ENCODE measurements around the gene NPBWR2.
A peak's percentile ranks its signal among the peaks of the same experiment; 100 is the strongest.

The NPBWR2 gene

DNA sequence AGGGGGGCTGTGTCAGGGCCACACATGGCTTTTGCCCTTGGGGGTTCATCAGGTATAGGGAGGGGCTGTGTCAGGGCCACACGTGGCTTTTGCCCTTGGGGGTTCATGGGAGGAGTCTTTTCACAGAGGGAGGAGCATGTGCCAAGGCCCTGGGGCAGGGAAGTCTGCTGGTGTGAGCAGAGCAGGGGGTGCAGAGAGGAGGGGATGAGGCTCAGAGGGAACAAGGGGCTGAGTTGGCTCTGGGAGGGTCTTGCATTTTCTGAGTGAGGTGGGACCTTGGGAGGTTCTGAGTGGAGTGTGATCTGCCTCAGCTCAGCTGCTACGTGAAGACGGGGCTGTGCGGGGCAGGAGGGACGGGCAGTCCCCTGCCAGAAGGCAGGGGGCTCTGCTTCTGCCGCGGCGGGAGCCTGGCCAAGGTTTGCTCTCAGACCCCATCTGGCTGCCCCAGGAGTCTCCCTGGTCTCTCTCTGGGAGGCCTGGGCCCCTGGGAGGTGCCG lies 51.9 kb downstream of the NPBWR2 start:
- TF ChIP-seq, protein P1, sequence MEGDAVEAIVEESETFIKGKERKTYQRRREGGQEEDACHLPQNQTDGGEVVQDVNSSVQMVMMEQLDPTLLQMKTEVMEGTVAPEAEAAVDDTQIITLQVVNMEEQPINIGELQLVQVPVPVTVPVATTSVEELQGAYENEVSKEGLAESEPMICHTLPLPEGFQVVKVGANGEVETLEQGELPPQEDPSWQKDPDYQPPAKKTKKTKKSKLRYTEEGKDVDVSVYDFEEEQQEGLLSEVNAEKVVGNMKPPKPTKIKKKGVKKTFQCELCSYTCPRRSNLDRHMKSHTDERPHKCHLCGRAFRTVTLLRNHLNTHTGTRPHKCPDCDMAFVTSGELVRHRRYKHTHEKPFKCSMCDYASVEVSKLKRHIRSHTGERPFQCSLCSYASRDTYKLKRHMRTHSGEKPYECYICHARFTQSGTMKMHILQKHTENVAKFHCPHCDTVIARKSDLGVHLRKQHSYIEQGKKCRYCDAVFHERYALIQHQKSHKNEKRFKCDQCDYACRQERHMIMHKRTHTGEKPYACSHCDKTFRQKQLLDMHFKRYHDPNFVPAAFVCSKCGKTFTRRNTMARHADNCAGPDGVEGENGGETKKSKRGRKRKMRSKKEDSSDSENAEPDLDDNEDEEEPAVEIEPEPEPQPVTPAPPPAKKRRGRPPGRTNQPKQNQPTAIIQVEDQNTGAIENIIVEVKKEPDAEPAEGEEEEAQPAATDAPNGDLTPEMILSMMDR (conservative IDR thresholded peaks at IDR 0.05; ENCODE audit: low read depth, low read length), result no peak
- no peak overlapping the region for H3K4me3 ChIP-seq (ENCODE audit: low read length)
- DNase-seq (ENCODE audit: low read depth), result no peak

DNA sequence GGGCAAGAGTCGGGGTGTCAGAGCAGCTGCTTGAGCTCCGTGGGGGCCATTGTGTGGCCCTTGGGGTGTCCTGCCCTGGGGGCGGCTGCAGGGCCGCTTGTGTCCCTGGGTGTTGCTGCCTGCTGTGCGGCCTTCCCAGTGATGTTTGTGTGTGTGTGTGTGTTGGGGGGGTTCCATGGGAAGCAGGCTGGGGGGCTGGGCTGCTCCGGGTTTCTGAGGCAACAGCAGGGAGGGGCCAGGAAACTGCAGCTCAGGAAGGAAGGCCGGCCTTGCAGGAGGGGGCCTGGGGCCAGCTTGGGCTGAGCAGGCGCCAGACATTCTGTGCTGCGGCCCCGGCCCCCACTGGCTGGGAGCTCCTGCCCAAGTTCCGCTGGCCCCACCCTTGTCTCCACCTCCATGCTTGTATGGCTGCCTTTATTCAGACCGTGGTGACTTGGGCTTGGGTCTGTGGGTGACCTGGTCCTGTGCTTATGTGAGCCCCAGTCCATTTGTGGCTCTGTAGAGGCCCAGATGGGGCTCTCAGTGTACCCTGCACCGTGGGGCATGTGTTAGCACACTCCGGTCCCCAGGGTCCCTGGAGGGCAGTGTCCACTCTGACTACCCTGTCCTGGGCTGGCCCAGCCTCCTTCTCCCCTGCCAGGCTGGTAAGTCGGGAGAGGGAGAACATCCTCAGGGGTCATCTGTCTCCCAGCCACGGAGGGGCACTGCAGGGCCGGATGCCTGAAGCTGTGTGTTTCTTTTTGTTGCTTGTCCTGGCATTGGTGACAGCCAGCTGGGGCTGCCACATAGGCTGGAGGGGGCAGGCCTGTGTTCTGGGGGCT lies 53.3 kb downstream of the NPBWR2 start:
- H3K4me3 ChIP-seq (ENCODE audit: low read length), result no peak overlapping the region
- TF ChIP-seq, protein P1 (conservative IDR thresholded peaks at IDR 0.05; ENCODE audit: low read depth, low read length), result peak; percentile 42

More for the DNA sequence above, 53.3 kb downstream of the NPBWR2 start:
- DNase-seq (ENCODE audit: low read depth), result no peak
